Measurements from ENCODE around the gene DLG2.

The DLG2 gene

DNA sequence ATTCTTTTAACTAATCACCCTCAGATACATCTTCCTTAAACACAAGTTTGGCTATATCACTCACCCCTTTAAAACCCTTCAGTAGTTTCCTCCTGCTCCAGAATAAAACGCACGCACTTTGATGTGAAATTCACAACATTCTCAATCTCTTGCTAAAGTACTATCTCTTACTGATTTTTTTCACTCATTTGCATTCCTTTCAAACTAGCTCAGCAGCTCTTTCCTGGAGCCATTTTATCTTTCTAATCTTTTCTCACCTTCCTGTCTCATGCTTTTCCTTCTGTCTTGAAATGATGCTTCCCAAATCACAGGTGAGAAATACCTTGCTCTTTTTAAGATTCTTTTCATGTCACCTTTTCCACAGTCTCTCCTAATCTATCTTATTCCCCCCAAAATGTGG lies 1074.4 kb downstream of the DLG2 start:
- DNase-seq (ENCODE audit: low read depth) = no peak

DNA sequence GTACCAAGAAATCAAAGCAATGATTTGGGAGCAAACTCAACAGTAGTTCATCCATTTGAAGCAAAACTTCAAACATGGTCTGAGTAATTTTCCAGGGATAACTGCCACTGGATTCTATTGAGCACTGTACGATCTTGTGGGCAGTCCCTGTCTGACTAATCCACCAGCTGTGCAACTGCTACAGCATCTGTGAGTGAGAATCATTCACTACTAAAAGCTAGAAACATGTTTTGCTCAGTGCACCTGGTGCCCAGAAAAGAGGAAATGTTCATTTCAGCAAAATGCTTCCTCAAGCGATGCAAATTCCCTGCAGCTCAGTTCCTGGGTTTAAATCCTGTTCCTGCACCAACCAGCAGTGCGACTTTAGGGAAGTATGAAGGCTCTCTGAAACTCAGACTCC lies 1077.9 kb downstream of the DLG2 start:
- no peak for DNase-seq (ENCODE audit: low read depth)

DNA sequence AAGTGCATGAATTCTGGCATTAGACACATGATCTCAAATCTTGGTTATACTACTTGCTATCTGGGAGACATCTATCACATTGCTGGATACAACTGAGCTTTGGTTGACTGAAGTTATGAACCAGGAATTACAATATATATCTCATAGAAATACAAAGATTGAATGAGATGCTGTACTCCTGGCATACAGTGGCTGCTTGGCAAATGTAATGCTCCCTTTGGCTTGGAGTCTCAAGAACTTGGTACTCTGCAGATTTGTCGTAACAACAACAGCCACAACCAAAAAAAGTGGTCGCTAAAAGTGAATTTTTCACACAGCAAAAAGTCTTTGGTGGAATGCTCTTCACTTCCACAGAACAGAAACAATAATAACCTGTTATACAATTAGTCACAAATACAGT lies 1082.6 kb downstream of the DLG2 start:
- DNase-seq (ENCODE audit: low read depth) = no peak

DNA sequence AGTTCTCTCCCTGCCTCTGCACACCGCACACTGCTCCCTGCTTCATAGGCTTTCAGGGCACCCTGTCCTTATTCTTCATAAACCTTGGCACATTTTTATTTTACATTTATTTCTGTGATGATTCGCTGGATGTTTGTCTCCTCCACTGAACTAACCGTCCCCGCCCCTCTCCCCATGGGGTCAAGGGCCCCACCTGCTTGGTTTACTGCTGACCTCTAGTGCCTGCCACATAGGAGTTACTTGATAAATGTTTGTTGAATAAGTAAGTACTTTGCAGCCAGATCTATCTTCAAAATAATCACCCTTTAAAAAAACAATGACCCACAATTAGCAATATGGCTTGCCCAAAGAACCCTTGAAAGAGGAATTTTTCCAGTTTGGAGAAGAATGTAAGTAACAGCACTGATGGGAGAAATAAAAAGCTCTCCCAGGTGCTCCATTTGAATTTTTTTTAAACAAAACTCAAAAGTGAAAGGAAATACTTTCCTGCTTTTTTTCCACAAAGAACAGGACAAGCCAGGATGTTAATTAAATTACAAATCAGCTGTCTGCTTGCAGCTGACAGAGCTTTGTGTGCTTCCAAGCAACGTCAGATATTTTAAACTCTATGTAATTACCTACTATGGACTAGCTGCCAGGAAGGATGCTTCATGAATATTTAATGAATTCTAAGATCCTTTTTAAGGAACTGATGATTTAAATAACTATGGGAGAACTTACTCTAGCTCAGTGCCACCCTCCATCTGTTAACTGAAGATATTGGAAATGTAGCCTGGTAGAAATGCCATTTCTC lies 1083.6 kb downstream of the DLG2 start:
- no peak for DNase-seq (ENCODE audit: low read depth)

DNA sequence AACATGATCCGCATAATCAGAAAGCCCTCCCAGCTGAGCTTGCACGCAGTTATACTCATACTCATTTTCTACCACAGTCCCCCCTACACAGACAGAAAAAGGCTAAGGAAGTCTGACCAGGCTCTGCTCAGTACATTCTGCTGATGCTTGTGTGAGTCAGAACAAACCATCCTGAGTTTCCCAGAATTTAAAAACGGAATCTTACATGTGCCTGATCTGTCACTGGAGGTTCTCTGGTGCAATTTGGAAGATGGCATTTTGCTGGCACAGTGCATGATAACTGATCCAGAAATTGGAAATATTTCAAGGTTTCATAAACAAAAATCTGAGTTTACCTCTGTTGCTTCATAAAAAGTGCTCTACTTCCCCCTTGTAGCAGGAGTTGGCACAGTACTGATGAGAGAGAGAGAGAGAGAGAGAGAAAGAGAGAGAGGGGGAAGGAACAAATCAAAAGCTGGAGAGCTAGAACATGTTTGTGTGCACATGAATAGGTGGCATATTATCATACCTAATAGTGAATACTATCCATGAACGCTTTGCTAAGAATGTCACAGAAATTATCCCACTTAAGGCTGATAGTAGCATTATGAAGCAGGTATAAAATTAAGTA lies 1085.3 kb downstream of the DLG2 start:
- no peak for DNase-seq (ENCODE audit: low read depth)

DNA sequence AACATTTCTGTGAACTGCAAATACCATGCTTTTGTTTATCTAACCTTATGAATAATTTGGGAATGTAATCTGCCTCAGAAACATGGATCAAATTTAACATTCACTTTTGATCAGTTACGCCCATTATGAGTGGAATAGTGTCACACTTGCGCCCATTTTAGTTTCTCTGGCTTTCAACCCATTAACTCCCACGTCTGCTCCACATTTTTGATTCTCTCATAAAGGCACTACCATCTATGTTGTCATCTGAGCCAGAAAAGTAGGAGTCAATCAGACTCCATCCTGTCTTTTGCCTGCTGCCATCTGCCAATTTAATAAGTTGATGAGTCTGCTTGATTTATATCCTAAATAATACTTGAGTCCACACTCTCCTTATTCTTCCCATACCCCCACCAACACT lies 1090.7 kb downstream of the DLG2 start:
- no peak for DNase-seq (ENCODE audit: low read depth)

DNA sequence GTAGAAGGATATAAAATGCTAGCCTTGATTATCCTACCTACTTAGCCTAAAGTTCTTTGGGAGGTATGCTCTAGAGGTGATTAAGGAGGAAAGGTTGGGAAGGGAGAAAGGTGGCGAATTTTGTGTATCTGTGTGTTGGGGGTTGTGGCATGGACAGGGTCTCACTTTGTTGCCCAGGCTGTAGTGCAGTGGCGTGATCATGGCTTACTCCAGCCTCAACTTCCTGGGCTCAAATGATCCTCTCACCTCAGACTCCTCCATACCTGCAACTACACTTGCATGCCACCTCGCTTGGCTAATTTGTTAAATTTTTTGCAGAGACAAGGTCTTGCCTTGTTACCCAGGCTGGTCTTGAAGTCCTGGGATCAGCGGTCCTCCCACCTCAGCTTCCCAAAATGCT lies 1094.8 kb downstream of the DLG2 start:
- DNase-seq (ENCODE audit: low read depth) = no peak

DNA sequence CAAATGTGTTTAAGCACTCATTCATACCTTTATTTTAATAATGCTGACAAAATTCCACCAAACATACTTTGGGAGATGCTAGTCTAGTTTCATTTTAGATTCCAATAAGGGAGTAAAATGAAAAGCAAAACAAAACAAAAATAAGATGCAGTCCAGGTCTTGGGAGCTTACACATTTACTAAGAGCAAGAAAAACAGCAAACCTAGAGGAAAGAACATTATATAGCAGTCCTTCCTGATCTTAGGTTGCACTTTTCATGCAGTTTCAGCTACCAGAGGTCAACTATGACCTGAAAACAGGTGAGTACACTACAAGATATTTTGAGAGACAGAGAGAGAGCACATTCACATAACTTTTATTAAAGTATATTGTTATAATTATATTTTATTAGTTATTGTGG lies 1100.9 kb downstream of the DLG2 start:
- no peak for DNase-seq (ENCODE audit: low read depth)

DNA sequence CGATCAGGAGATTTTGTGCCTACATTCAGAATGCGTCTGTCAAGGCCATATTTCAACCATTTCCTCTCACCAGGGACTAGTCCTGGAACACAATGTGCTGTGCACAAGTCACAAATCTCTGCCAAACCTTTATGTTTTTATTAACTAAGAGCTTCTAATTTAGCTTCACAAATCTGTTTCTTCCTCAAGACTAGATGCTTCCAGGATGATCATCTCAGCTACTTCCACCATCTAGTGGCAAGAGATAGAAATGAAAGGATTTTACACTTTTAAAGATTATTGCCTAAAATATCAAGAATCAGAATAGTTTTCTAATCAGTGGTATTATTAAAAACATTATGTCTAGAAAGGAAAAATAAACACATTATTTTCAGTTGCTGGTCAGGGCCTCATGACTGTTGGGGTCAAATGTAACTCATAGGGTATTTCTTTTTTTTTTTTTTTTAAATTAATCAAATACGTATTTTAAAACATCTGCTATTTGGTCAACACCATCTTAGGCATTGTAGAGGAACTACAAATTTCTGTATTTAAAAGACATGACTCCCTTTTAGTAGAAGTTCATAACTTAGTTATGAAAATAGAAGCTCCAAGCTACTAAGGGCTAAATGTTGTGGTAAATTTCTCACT lies 1102.6 kb downstream of the DLG2 start:
- no peak for DNase-seq (ENCODE audit: low read depth)

DNA sequence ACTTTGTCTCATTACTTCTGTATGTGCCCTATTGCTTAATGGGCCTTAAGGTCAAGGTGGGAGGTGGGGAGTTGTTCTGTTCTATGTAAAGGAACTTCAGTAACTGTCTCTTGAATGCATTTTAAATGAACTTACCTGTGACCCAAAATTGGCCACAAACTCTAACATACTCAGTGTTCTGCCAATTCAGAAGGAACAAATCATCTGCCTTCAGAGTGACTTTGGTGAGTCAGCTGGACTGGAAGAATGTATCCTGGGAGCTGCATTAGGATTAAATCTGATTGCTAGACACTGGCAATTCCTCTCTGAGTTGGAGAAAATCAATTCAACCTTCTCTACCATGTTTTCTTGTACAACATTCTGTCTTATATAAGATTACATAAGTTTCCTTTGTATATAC lies 1104.8 kb downstream of the DLG2 start:
- DNase-seq (ENCODE audit: low read depth) = no peak

DNA sequence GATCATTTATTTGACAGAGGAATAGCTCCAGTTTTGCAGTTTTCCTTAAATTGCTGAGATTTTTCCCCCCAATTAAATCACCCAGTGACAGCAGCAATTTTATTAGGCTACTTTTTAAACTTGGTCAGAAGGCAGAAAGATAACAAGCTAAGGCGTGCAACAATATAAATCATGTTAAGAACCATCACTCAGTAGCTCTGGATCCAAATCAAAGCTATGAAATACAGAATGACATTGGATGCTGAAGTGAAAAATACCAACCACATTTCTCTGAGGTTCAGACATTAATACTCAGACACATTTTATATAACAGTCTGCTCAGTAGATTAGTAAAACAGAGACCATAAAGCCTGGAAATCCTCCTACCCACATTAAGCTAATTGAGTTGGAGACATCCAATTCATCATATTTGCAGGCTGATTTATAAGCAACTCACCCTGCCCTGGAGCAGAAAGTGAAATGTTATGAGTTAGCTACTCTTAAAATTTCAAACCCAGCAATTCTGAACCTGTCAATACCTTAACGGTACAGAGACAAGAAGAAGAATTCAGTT lies 1108.4 kb downstream of the DLG2 start:
- DNase-seq (ENCODE audit: low read depth) = no peak

DNA sequence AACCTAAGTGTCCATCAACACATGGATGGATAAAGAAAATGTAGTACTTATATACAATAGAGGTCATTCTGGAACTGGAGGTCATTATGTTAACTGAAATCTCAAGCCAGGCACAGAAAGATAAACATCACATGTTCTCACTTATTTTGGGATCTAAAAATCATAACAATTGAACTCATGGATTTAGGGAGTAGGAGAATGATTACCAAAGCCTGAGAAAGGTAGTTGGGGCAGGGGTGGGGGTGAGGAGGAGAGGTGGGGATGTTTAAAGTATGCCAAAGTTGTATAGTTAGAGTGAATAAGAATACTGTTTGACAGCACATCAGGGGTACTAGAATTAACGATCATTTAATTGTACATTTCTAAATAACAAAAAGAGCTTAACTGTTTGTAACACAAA lies 1112.7 kb downstream of the DLG2 start:
- no peak for DNase-seq (ENCODE audit: low read depth)

DNA sequence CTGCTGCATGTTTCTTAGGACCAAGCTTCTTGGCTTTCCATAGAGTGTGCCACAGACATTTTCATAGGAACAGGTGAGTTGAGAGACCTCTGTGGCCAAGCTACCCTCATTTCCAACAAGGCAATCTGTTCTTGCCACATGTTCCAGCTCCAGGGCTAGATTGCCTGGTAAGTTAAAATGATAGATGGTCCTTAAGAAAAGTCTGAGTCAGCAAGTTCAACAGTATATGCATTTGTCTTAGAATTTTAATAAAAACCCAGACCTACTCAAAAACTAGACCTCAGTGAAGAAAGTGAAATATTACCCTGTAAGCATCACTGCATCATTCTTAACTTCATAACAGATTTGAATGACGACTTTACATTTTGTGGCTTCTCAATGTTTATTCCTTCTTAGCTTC lies 1123.6 kb downstream of the DLG2 start:
- DNase-seq (ENCODE audit: low read depth) = no peak

DNA sequence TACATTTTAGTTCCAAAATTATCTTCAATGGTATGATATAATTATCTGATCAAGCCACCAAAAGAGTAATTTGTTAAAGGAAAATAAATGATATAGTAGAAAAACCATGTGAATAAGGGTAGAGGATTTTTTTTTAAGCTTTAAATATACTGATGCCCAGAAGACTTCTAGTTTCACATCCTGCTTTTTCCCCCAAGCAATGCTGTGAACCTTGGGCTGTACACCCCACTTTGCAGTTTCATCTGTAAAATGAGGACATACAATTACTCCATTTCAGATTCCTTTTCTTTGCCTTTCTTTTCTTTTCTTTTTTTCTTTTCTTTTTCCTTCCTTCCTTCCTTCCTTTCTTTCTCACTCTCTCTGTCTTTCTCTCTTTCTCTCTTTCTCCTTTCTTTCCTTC lies 1125.4 kb downstream of the DLG2 start:
- no peak for DNase-seq (ENCODE audit: low read depth)

DNA sequence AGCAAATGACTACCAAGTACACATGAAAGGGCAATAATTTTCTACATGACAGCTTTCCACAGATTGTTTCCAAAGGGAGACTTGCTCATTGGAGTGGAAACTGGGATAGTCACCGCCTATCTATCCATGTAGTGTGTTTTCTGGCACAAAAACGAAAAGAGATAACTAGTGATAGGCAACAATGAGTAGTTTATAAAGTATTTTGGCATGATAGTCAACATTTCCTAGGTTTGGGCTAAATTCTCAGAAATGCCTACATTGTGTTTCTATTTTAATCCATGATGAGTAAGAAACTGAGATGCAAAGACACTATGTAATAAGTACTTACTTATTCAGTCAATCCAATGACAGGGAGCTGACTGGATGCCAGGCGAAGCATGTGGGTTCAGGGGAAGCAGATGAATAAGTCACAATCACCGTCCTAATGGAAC lies 1129.1 kb downstream of the DLG2 start:
- DNase-seq (ENCODE audit: low read depth) = no peak

DNA sequence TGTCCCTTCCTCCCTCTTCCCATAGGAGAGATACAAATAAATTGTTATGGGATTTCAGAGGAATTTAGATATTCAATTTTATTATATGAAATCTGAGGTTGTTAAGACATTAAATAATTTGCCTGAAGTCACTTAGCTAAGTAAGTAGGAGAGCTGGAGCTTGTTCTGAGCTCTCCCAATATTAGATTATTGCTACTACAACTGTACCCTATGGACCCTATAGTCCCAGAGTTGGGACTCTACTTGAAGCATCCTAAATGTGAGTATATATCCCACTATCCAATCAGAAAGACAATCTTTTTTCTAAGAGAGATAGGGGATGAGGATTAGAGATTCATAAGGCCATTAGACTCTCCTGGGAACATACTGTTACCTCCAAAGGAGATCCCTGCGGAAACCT lies 1130.0 kb downstream of the DLG2 start:
- DNase-seq (ENCODE audit: low read depth) = no peak

DNA sequence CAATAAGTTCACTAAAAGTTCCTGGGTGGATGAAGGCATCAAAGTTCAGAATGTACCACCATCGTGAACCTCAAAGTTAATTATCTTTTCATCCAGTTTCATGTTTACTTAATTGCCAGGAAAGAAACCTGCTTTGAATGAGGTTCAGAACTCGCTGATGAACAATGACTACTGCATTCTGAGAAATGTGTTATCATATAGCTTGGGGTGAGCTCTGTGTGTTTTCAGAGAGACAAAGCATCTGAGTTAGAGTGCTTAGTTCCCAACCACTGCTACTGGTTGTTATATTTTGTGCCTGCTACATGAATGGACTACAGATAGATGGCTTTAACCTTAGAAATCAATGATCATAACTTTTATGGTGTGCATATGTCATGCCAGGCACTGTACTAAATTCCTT lies 1131.0 kb downstream of the DLG2 start:
- no peak for DNase-seq (ENCODE audit: low read depth)

DNA sequence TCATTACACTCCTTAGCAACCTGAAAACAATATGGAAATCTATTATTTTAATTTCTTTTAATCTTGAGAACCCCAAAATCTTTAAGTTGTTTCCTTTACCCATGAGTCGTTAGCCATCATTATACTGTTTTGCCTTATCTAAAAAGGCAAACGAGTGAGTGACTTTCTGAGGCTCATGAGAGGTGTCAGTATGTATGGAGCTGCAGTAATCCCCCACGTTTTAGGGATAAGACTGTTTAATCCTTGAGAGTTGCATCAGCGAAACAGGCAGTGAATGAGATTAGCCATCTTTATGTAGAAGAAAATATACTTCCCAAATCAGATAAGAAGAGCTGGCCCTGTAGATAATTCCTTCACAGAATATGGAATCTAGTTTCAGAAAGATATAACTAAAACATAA lies 1147.0 kb downstream of the DLG2 start:
- DNase-seq (ENCODE audit: low read depth) = no peak

DNA sequence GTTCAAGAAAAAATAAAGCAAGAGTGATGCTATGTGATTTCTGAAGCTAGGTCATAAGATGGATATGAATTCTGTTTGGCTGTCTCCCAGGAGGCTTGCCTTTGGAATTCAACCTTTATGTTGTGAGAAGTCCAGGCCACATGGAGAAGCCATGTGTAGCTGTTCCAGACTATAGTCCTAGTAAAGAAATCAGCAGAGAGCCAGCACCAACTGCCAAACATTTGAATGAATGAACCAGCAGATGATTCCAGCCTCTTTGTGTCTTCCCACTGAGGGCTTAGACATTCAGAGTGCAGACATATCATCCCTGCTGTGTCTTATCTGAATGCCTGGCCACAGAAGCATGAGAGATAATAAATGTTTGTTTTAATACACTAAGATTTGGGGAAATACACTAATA lies 1150.6 kb downstream of the DLG2 start:
- DNase-seq (ENCODE audit: low read depth) = no peak

DNA sequence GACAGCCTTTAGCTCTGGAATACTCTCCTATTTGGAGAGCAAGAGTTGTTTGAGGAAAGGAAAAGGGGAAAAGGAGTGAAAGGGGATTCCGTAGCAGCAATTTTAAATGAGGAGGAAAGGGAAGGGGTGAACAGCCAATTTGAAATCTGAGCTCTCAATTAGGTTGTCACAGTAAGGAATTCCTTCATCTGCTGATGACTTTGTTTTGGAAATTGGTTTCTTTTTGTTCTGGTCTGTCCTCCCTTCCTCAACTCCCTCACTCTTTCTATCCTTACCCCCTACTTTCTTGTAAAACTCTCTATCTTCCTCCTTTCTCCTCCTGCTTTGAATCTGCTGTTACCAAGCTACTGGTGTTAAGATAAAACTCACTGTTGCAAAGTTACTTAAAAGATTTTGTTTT lies 1155.6 kb downstream of the DLG2 start:
- DNase-seq (ENCODE audit: low read depth) = no peak

DNA sequence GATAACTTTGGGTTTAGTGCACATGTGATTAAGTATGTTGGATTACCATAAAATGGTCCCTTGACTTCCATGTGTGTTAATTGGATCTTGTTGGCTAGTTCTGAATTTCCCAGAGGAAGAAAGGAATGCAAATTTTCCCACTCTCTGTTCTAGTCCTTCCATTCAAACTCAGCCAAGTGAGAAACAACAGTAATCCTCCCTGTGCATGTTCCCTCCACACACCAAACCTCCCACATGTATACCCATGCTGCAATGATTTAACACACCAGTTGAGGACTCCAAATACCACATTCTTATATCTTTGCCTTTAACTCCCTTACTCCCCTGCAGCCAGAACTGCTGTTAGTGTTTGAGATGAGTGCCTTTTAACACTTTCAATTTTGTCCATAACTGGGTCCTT lies 1158.9 kb downstream of the DLG2 start:
- DNase-seq (ENCODE audit: low read depth) = no peak

DNA sequence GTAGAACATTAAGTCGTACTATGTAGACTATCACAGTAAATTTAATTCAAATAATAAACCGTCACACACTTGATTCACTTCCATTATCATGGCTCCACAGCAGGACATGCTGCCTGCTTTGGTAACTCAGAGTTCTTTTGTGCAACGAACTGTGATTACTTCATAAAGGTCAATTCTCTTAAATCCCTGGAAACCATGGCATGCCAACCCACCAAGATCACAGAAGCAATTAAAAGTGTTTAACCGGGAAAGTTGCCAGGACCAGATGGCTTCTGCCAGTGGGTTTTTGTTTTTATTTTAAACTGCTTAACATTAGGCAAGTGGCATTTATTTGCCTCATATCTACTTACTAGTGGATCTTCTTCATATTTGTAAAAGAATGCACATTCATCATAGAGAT lies 1162.1 kb downstream of the DLG2 start:
- DNase-seq (ENCODE audit: low read depth) = no peak

DNA sequence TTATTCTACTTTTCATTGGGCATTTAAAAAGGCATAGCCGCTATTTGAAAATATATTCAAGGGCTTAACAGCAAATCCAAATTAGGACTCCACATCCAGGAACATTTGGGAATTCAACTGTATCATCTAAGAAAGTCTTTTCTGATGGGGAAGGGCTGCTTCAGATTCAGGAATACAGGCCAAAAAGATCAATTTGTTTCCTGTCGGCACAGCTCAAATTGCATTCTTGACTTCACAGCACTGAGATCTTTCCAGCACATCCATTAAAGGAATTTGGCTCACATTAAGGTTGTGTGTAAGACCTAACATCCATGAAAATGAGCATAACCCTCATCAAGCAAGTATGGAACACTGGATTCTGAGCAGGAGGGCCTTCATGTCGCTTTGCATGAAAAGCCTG lies 1171.5 kb downstream of the DLG2 start:
- no peak for DNase-seq (ENCODE audit: low read depth)
